ENCODE results near the gene GLP1R.

GRCh38 chr6:39021041-39021440, 27.5 kb upstream of the GLP1R start:
- TF ChIP-seq, protein P1, sequence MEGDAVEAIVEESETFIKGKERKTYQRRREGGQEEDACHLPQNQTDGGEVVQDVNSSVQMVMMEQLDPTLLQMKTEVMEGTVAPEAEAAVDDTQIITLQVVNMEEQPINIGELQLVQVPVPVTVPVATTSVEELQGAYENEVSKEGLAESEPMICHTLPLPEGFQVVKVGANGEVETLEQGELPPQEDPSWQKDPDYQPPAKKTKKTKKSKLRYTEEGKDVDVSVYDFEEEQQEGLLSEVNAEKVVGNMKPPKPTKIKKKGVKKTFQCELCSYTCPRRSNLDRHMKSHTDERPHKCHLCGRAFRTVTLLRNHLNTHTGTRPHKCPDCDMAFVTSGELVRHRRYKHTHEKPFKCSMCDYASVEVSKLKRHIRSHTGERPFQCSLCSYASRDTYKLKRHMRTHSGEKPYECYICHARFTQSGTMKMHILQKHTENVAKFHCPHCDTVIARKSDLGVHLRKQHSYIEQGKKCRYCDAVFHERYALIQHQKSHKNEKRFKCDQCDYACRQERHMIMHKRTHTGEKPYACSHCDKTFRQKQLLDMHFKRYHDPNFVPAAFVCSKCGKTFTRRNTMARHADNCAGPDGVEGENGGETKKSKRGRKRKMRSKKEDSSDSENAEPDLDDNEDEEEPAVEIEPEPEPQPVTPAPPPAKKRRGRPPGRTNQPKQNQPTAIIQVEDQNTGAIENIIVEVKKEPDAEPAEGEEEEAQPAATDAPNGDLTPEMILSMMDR (IDR thresholded peaks at IDR 0.05) = no peak
- TF ChIP-seq FOXP1 (CRISPR knock-in tag; IDR thresholded peaks at IDR 0.05; ENCODE audit: borderline replicate concordance) = no peak
- no peak for TF ChIP-seq RORB (CRISPR knock-in tag; IDR thresholded peaks at IDR 0.05)
- TF ChIP-seq USF2 (CRISPR knock-in tag; IDR thresholded peaks at IDR 0.05) = no peak
- TF ChIP-seq ATF2 (CRISPR knock-in tag; IDR thresholded peaks at IDR 0.05; ENCODE audit: borderline replicate concordance, low read depth) = no peak

Data from WTC11 (cell line).